ENCODE results near the gene ARMC9.
"Not testable (repeated sequence)": the region's sequence is repeated elsewhere in the genome, so short reads cannot be mapped to it uniquely, and the experiment has no call there.

ARMC9 gene

GRCh38 chr2:231198291-231199173, at the start of gene ARMC9:
TSS of gene ARMC9 (plus strand) at chr2:231198631. CDS start at chr2:231206239, 7,608 bp downstream.
- DNase-seq, result no peak

- no peak for DNase-seq
Measured at GRCh38 chr2:231152800-231153557, 45.5 kb upstream of the ARMC9 start.

- no peak for DNase-seq
Measured at GRCh38 chr2:231159306-231159705, 39.1 kb upstream of the ARMC9 start.

- DNase-seq, result no peak
Measured at GRCh38 chr2:231160701-231161100, 37.7 kb upstream of the ARMC9 start.

GRCh38 chr2:231161252-231161839, 37.1 kb upstream of the ARMC9 start:
- DNase-seq, result no peak

GRCh38 chr2:231161877-231162329, 36.5 kb upstream of the ARMC9 start:
- DNase-seq, result no peak

- no peak for DNase-seq
Measured at GRCh38 chr2:231163011-231163410, 35.4 kb upstream of the ARMC9 start.

GRCh38 chr2:231163414-231164095, 34.9 kb upstream of the ARMC9 start:
- DNase-seq, result no peak

- DNase-seq, result no peak
Measured at GRCh38 chr2:231167745-231168459, 30.5 kb upstream of the ARMC9 start.

GRCh38 chr2:231168460-231169139, 29.8 kb upstream of the ARMC9 start:
- no peak for DNase-seq

- DNase-seq, result no peak
Measured at GRCh38 chr2:231169488-231169887, 28.9 kb upstream of the ARMC9 start.

GRCh38 chr2:231170055-231170454, 28.4 kb upstream of the ARMC9 start:
- DNase-seq, result no peak

GRCh38 chr2:231172025-231172424, 26.4 kb upstream of the ARMC9 start:
- no peak for DNase-seq

- no peak for DNase-seq
Measured at GRCh38 chr2:231174211-231174651, 24.2 kb upstream of the ARMC9 start.

GRCh38 chr2:231176066-231176465, 22.4 kb upstream of the ARMC9 start:
- DNase-seq, result no peak

GRCh38 chr2:231177156-231178025, 21.0 kb upstream of the ARMC9 start:
- DNase-seq, result no peak

GRCh38 chr2:231178805-231179204, 19.6 kb upstream of the ARMC9 start:
- not testable (repeated sequence) for DNase-seq

GRCh38 chr2:231181860-231182512, 16.4 kb upstream of the ARMC9 start:
- no peak for DNase-seq

GRCh38 chr2:231182513-231182899, 15.9 kb upstream of the ARMC9 start:
- DNase-seq, result no peak

- no peak for DNase-seq
Measured at GRCh38 chr2:231183851-231184250, 14.6 kb upstream of the ARMC9 start.
